ENCODE results near the gene GOLT1B. TPM values are rescaled to one million over a fixed set of nuclear protein-coding genes. Genes with fewer than 3 reads are reported as not detected.

The GOLT1B gene
- total and polyA plus RNA-seq, 7 experiments from 2014 or later = 20.8 to 42.5 (median 31.6) TPM

DNA sequence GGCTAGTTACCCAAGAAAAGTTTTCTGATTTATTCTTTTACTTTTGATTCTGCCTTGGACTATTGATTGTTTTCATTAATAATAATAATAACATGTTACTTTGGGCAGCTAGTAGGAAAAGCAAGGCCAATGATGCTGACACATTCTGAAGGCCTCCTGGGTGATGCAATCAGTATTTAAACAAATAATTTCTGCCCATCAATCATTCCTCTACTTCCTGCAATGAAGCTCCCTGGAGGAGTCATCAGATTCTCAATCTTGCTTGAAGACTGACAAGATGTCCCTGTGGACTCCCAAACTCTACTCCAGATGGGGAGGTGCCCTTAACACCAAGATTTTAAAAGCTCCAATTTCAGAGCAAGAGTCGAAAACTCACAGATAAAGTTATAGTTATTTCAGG is 24.5 kb downstream of the GOLT1B start, which contains the start of gene SPX:
Gene SPX, plus strand, starts transcription at position 244 of the 400 bp plus-strand sequence. CDS start 177 bp downstream, outside the sequence.
- peaks cover 0 to 13% (median 8%) of the 10 kb centered on the region in 7 donors for H3K4me1 Mint-ChIP-seq
- no peak for DNase-seq
- Histone ChIP-seq H3K4me1 (ENCODE audit: control insufficient read depth in 2 of 2, insufficient read depth in 2 of 2, low read length in 2 of 2) (peaks cover 0 to 3% of the 10 kb centered on the region in 2 donors), H3K27ac (ENCODE audit: low read depth, low read length) (no peak within 1 kb of the TSS), H3K27me3 (ENCODE audit: control insufficient read depth in 2 of 2, insufficient read depth in 2 of 2, low read length in 2 of 2) (no peaks in the 10 kb centered on the region), H3K36me3 (ENCODE audit: control insufficient read depth in 2 of 3, insufficient read depth in 3 of 3, low read length in 3 of 3) (no peaks in the 10 kb centered on the region), H3K4me3 (ENCODE audit: low read length) (peak within 1 kb of the TSS; percentile 63), H3K9me3 (ENCODE audit: control insufficient read depth in 2 of 3, low read length in 3 of 3) (no peaks in the 10 kb centered on the region)
- peaks cover 13 to 44% (median 26%) of the 10 kb centered on the region in 5 donors for H3K27me3 Mint-ChIP-seq
- peak within 1 kb of the TSS; percentile 67 to 90 (median 82) for H3K4me3 Mint-ChIP-seq
- ChIA-PET POLR2A (interaction anchor here (0.6 to 0.8 kb wide), 2 partner anchors 126 to 1104 kb away, joined by 3 read pairs; no protein-coding TSS in a partner anchor), CTCF (no interaction called here)
- intact Hi-C loops (cut with micrococcal nuclease) = loop anchor here (2.0 to 5.0 kb wide), 4 partner anchors 17 to 229 kb away; partner anchors contain the start of gene LDHB (in 1 of the 2)
- ATAC-seq = no peak
- H3K9me3 Mint-ChIP-seq = peaks cover 0 to 12% (median 4%) of the 10 kb centered on the region in 11 donors
- peak within 1 kb of the TSS in 2 of 9 donors; percentile 9 to 57 for H3K27ac Mint-ChIP-seq
- H3K36me3 Mint-ChIP-seq = peaks cover 0 to 4% (median 0%) of the 10 kb centered on the region in 5 donors

- DNase-seq = no peak
- intact Hi-C loops (cut with micrococcal nuclease) = loop anchor here (1.0 to 5.0 kb wide), 5 partner anchors 18 to 230 kb away; partner anchors contain the start of genes GOLT1B (in 1 of the 2), LDHB (in 1 of the 2) and RECQL (in 1 of the 2)
- Histone ChIP-seq H3K4me1 (ENCODE audit: control insufficient read depth in 2 of 2, insufficient read depth in 2 of 2, low read length in 2 of 2) (peaks cover 0 to 3% of the 10 kb centered on the region in 2 donors), H3K27ac (ENCODE audit: low read depth, low read length) (no peak overlapping the region), H3K9me3 (ENCODE audit: control insufficient read depth in 2 of 3, low read length in 3 of 3) (no peaks in the 10 kb centered on the region), H3K27me3 (ENCODE audit: control insufficient read depth in 2 of 2, insufficient read depth in 2 of 2, low read length in 2 of 2) (no peaks in the 10 kb centered on the region), H3K36me3 (ENCODE audit: control insufficient read depth in 2 of 3, insufficient read depth in 3 of 3, low read length in 3 of 3) (no peaks in the 10 kb centered on the region), H3K4me3 (ENCODE audit: low read length) (peak overlapping the region; percentile 63)
- H3K27me3 Mint-ChIP-seq = peaks cover 18 to 49% (median 32%) of the 10 kb centered on the region in 5 donors
- peaks cover 0 to 4% (median 0%) of the 10 kb centered on the region in 5 donors for H3K36me3 Mint-ChIP-seq
- peak overlapping the region in 2 of 9 donors; percentile 9 to 57 for H3K27ac Mint-ChIP-seq
- peak overlapping the region; percentile 67 to 90 (median 82) for H3K4me3 Mint-ChIP-seq
- ChIA-PET POLR2A (interaction anchor here (0.7 to 1.6 kb wide), 3 partner anchors 25 to 126 kb away, joined by 3 to 6 read pairs (median 4); partner anchors contain the start of genes GOLT1B and RECQL), CTCF (no interaction called here)
- ATAC-seq = no peak
- peaks cover 0 to 13% (median 8%) of the 10 kb centered on the region in 7 donors for H3K4me1 Mint-ChIP-seq
- H3K9me3 Mint-ChIP-seq = peaks cover 0 to 12% (median 4%) of the 10 kb centered on the region in 11 donors
Measured at GRCh38 chr12:21526721-21527345, 25.2 kb downstream of the GOLT1B start.

- no peak overlapping the region for H3K27ac Mint-ChIP-seq
- Histone ChIP-seq H3K4me3 (ENCODE audit: low read length) (peak overlapping the region; percentile 63), H3K9me3 (ENCODE audit: control insufficient read depth in 2 of 3, low read length in 3 of 3) (no peaks in the 10 kb centered on the region), H3K27ac (ENCODE audit: low read depth, low read length) (no peak overlapping the region), H3K36me3 (ENCODE audit: control insufficient read depth in 2 of 3, insufficient read depth in 3 of 3, low read length in 3 of 3) (no peaks in the 10 kb centered on the region), H3K4me1 (ENCODE audit: control insufficient read depth in 2 of 2, insufficient read depth in 2 of 2, low read length in 2 of 2) (peaks cover 0 to 3% of the 10 kb centered on the region in 2 donors), H3K27me3 (ENCODE audit: control insufficient read depth in 2 of 2, insufficient read depth in 2 of 2, low read length in 2 of 2) (no peaks in the 10 kb centered on the region)
- intact Hi-C loops (cut with micrococcal nuclease) = loop anchor here (1.0 to 5.0 kb wide), 5 partner anchors 19 to 230 kb away; partner anchors contain the start of genes GOLT1B (in 2 of the 2), RECQL (in 2 of the 2) and LDHB (in 1 of the 2)
- peak overlapping the region; percentile 69 to 87 (median 80) for H3K4me3 Mint-ChIP-seq
- peaks cover 0 to 13% (median 8%) of the 10 kb centered on the region in 7 donors for H3K4me1 Mint-ChIP-seq
- peaks cover 18 to 54% (median 37%) of the 10 kb centered on the region in 5 donors for H3K27me3 Mint-ChIP-seq
- ChIA-PET CTCF (no interaction called here), POLR2A (interaction anchor here (0.7 to 1.6 kb wide), 2 partner anchors 26 to 36 kb away, joined by 4 to 6 read pairs; partner anchors contain the start of genes GOLT1B and RECQL)
- ATAC-seq (peak; percentile 95), DNase-seq (peak; percentile 33 to 69 (median 61))
- H3K9me3 Mint-ChIP-seq = peaks cover 0 to 12% (median 4%) of the 10 kb centered on the region in 11 donors
- peaks cover 0 to 4% (median 0%) of the 10 kb centered on the region in 5 donors for H3K36me3 Mint-ChIP-seq
Measured at GRCh38 chr12:21527451-21528180, 26.0 kb downstream of the GOLT1B start.

DNA sequence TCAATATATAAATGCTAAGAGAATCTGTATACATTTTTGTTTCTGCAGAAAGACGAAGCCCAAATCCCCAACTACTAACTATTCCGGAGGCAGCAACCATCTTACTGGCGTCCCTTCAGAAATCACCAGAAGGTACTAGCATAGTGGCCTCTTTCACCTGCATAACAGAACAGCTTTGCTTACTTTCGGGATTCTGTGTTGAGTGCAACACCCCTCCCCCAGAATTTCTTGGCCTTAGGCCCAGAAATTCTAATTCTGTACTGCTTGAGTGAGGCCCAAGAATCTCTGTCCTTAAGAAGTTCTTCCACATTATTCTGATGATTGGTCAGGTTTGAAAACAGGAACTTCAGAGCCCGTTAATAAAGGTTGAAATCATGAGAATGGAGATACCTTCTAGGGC is 27.4 kb downstream of the GOLT1B start:
- POLR2A ChIA-PET = no interaction called here
- H3K27ac ChIP-seq (ENCODE audit: low read depth, low read length) = no peak overlapping the region
- Mint-ChIP-seq H3K36me3 (peaks cover 0 to 4% (median 0%) of the 10 kb centered on the region in 5 donors), H3K9me3 (peaks cover 0 to 12% (median 4%) of the 10 kb centered on the region in 11 donors), H3K4me1 (peaks cover 0 to 13% (median 8%) of the 10 kb centered on the region in 7 donors), H3K4me3 (peak overlapping the region in 6 of 10 donors; percentile 55 to 81 (median 72)), H3K27me3 (peaks cover 18 to 61% (median 43%) of the 10 kb centered on the region in 5 donors), H3K27ac (peak overlapping the region in 1 of 9 donors; percentile 61)
- intact Hi-C loops (cut with micrococcal nuclease) = loop anchor here in 1 of 2 donors (1.0 to 5.0 kb wide), 3 partner anchors 28 to 232 kb away; partner anchors contain the start of genes GOLT1B, LDHB and RECQL
- H3K4me1 ChIP-seq (ENCODE audit: control insufficient read depth in 2 of 2, insufficient read depth in 2 of 2, low read length in 2 of 2) = peaks cover 0 to 3% of the 10 kb centered on the region in 2 donors
- DNase-seq (no peak), ATAC-seq (no peak)
- no peaks in the 10 kb centered on the region for H3K36me3 ChIP-seq (ENCODE audit: control insufficient read depth in 2 of 3, insufficient read depth in 3 of 3, low read length in 3 of 3)
- H3K27me3 ChIP-seq (ENCODE audit: control insufficient read depth in 2 of 2, insufficient read depth in 2 of 2, low read length in 2 of 2) = no peaks in the 10 kb centered on the region
- no peaks in the 10 kb centered on the region for H3K9me3 ChIP-seq (ENCODE audit: control insufficient read depth in 2 of 3, low read length in 3 of 3)
- CTCF ChIA-PET = no interaction called here
- no peak overlapping the region for H3K4me3 ChIP-seq (ENCODE audit: low read length)

GRCh38 chr12:21529456-21529855 is 27.9 kb downstream of the GOLT1B start:
- POLR2A ChIA-PET = interaction anchor here (1.0 kb wide), 1 partner anchor 13 kb away, joined by 3 read pairs; no protein-coding TSS in a partner anchor
- Histone ChIP-seq H3K4me1 (ENCODE audit: control insufficient read depth in 2 of 2, insufficient read depth in 2 of 2, low read length in 2 of 2) (peaks cover 0 to 3% of the 10 kb centered on the region in 2 donors), H3K9me3 (ENCODE audit: control insufficient read depth in 2 of 3, low read length in 3 of 3) (no peaks in the 10 kb centered on the region), H3K36me3 (ENCODE audit: control insufficient read depth in 2 of 3, insufficient read depth in 3 of 3, low read length in 3 of 3) (no peaks in the 10 kb centered on the region), H3K27ac (ENCODE audit: low read depth, low read length) (no peak overlapping the region), H3K4me3 (ENCODE audit: low read length) (no peak overlapping the region), H3K27me3 (ENCODE audit: control insufficient read depth in 2 of 2, insufficient read depth in 2 of 2, low read length in 2 of 2) (no peaks in the 10 kb centered on the region)
- H3K27me3 Mint-ChIP-seq = peaks cover 18 to 61% (median 43%) of the 10 kb centered on the region in 5 donors
- peaks cover 0 to 13% (median 8%) of the 10 kb centered on the region in 7 donors for H3K4me1 Mint-ChIP-seq
- CTCF ChIA-PET = no interaction called here
- peaks cover 0 to 2% (median 0%) of the 10 kb centered on the region in 5 donors for H3K36me3 Mint-ChIP-seq
- ATAC-seq = no peak
- intact Hi-C loops (cut with micrococcal nuclease) = loop anchor here in 1 of 2 donors (5.0 kb wide), 2 partner anchors 128 to 232 kb away; partner anchors contain the start of gene LDHB
- H3K4me3 Mint-ChIP-seq = no peak overlapping the region
- no peak for DNase-seq
- peaks cover 0 to 9% (median 2%) of the 10 kb centered on the region in 11 donors for H3K9me3 Mint-ChIP-seq
- H3K27ac Mint-ChIP-seq = no peak overlapping the region

DNA sequence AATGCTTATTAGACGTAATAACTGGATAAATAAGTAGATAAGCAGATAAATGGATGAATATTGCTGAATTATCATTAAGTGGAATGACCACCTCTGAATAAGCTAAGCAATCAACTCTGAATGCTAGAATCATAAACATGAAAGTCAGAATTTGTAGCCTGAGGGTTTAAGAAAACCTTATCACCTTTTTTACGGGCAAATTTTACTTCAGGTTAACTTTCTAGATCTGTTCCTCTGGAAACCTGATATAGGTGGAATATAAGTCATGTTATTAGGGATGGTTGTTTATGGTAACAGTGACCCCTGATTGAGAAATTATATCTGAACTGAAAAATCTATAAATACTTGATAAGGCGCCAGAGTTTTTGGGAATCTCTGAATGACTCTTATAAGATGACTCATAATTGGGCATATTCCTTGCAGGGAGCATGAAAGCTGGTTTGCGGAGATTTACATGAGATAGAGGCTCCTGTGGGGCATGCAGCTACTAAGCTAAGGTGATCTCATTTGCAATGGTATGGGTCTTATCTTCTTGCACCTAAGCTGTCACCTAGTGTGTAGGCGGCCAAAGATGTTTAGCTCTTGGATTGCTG is 36.6 kb downstream of the GOLT1B start:
- DNase-seq = no peak
- ATAC-seq = no peak
- Mint-ChIP-seq H3K27ac (no peak overlapping the region), H3K27me3 (peaks cover 0 to 4% (median 2%) of the 10 kb centered on the region in 5 donors), H3K9me3 (no peaks in the 10 kb centered on the region), H3K4me3 (no peak overlapping the region), H3K4me1 (no peaks in the 10 kb centered on the region), H3K36me3 (peaks cover 0 to 10% (median 7%) of the 10 kb centered on the region in 5 donors)
- Histone ChIP-seq H3K27me3 (ENCODE audit: control insufficient read depth in 2 of 2, insufficient read depth in 2 of 2, low read length in 2 of 2) (no peaks in the 10 kb centered on the region), H3K27ac (ENCODE audit: low read depth, low read length) (no peak overlapping the region), H3K36me3 (ENCODE audit: control insufficient read depth in 2 of 3, insufficient read depth in 3 of 3, low read length in 3 of 3) (no peaks in the 10 kb centered on the region), H3K9me3 (ENCODE audit: control insufficient read depth in 2 of 3, low read length in 3 of 3) (no peaks in the 10 kb centered on the region), H3K4me3 (ENCODE audit: low read length) (no peak overlapping the region), H3K4me1 (ENCODE audit: control insufficient read depth in 2 of 2, insufficient read depth in 2 of 2, low read length in 2 of 2) (no peaks in the 10 kb centered on the region)
- CTCF ChIA-PET = no interaction called here
- POLR2A ChIA-PET = no interaction called here
- intact Hi-C loops (cut with micrococcal nuclease) = loop anchor here in 1 of 2 donors (5.0 kb wide), 1 partner anchor 54 kb away; no protein-coding TSS in a partner anchor
